Chondrocyte (in vitro differentiated cells): ENCODE data around the gene COL19A1. TPM values are rescaled to one million over a fixed set of nuclear protein-coding genes. Genes with fewer than 3 reads are reported as not detected.
A peak's percentile ranks its signal among the peaks of the same experiment; 100 is the strongest.

ENCODE experiments used
- DNase-seq: peaks from one replicate; pipeline ENCODE4 v3.0.0; 2021; ENCODE audit warnings: mixed read lengths, low spot score
- H3K27ac Mint-ChIP-seq: one replicate; pipeline ENCODE4 v1.8.0; 2021; ENCODE audit warnings: mild to moderate bottlenecking, moderate library complexity, mixed read lengths; ENCODE audit not compliant: unreplicated experiment
- H3K27me3 Mint-ChIP-seq: 2 replicates; pipeline ENCODE4 v1.8.0; 2021; ENCODE audit warnings: low read depth, mixed read lengths
- H3K36me3 Mint-ChIP-seq: 2 replicates; pipeline ENCODE4 v1.8.0; 2021; ENCODE audit warnings: low read depth, mixed read lengths
- H3K4me1 Mint-ChIP-seq: 2 replicates; pipeline ENCODE4 v1.8.0; 2021; ENCODE audit warnings: low read depth, mild to moderate bottlenecking, mixed read lengths
- H3K4me3 Mint-ChIP-seq: one replicate; pipeline ENCODE4 v1.8.0; 2021; ENCODE audit warnings: mild to moderate bottlenecking, moderate library complexity, mixed read lengths; ENCODE audit not compliant: unreplicated experiment
- H3K9me3 Mint-ChIP-seq: 2 replicates; pipeline ENCODE4 v1.8.0; 2021; ENCODE audit warnings: low read depth, mixed read lengths
- total RNA-seq: library from RNA; stranded (reverse); gene quantifications from 3 replicates; pipeline ENCODE4 v1.2.1, GENCODE V29; 2021
- TF ChIP-seq, protein P1 (sequence below): fragments of 200-600 bp; sonication (generic); IDR thresholded peaks from 2 replicates; pipeline ENCODE4 v1.5.0; 2021; ENCODE audit warnings: antibody characterized with exemption, mild to moderate bottlenecking, moderate library complexity

COL19A1 gene
- total RNA-seq, 1 donor from 2014 or later: 2.0 TPM

DNA sequence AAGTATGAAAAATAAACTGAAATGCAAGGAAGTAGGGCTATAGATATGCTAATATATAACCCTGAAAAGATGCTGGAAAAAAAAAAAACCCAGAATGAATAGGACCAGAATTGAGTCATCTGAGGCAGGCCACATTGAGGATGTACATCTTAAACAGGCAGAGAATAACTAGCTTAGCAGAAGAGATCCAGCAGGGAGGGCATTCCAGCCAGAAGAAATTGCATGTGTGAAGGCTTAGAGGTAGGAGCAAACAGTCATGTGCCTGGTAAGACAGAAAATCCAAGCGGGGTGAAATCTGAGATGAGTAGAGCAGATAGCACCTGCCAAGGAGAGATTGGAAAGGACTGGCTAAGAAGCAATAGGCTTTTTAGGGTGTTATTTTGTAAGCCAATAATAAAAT, 2.6 kb downstream of the COL19A1 start:
- H3K4me3 Mint-ChIP-seq: no peak overlapping the region
- H3K27me3 Mint-ChIP-seq: no peaks in the 10 kb centered on the region
- no peak for DNase-seq
- H3K27ac Mint-ChIP-seq: no peak overlapping the region
- H3K4me1 Mint-ChIP-seq: peaks cover 60% of the 10 kb centered on the region
- no peaks in the 10 kb centered on the region for H3K36me3 Mint-ChIP-seq
- TF ChIP-seq, protein P1, sequence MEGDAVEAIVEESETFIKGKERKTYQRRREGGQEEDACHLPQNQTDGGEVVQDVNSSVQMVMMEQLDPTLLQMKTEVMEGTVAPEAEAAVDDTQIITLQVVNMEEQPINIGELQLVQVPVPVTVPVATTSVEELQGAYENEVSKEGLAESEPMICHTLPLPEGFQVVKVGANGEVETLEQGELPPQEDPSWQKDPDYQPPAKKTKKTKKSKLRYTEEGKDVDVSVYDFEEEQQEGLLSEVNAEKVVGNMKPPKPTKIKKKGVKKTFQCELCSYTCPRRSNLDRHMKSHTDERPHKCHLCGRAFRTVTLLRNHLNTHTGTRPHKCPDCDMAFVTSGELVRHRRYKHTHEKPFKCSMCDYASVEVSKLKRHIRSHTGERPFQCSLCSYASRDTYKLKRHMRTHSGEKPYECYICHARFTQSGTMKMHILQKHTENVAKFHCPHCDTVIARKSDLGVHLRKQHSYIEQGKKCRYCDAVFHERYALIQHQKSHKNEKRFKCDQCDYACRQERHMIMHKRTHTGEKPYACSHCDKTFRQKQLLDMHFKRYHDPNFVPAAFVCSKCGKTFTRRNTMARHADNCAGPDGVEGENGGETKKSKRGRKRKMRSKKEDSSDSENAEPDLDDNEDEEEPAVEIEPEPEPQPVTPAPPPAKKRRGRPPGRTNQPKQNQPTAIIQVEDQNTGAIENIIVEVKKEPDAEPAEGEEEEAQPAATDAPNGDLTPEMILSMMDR: no peak
- no peaks in the 10 kb centered on the region for H3K9me3 Mint-ChIP-seq

DNA sequence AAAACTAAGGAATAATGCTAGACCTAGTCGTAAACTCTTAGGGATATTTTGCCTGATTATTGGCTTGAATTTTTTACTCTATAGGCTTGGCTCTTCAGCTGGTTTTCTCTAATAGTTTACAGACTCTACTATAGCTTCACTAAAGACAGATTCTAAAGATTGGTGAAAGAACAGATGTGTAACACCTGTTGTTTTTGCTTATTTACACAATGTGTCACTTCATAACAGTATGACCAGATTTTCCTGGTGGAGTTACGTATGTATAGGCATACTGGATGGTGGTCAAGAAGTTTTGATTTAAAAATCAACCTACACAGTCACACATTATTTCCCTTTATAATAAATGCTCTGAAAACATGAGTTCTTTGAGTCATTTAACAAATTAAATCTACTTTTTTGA, 4.8 kb downstream of the COL19A1 start:
- H3K4me3 Mint-ChIP-seq: no peak overlapping the region
- H3K4me1 Mint-ChIP-seq: peaks cover 48% of the 10 kb centered on the region
- no peak overlapping the region for H3K27ac Mint-ChIP-seq
- DNase-seq: no peak
- H3K36me3 Mint-ChIP-seq: no peaks in the 10 kb centered on the region
- no peaks in the 10 kb centered on the region for H3K9me3 Mint-ChIP-seq
- H3K27me3 Mint-ChIP-seq: no peaks in the 10 kb centered on the region
- TF ChIP-seq, protein P1: no peak

DNA sequence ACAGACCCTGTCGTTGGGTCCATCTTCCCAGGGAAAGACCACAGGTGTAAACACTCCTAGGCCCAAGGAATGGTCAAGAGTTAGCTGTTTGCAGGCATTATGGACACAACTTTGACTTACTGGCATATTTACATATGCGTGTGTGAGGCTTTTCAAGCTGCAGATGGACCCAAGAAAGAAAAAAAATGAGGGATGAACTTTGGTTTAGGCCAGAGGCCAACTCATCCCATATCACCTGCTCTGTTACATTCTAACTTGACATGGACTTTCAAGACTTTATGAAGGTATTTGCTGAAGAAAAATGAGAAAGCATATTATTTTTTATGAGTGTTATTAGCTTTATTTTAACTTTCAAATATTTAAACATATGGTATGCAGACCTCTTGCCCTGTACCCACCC, 6.9 kb downstream of the COL19A1 start:
- Mint-ChIP-seq H3K27me3 (no peaks in the 10 kb centered on the region), H3K4me1 (peaks cover 30% of the 10 kb centered on the region), H3K4me3 (no peak overlapping the region), H3K36me3 (no peaks in the 10 kb centered on the region), H3K9me3 (no peaks in the 10 kb centered on the region), H3K27ac (peak overlapping the region; percentile 77)
- DNase-seq: no peak
- TF ChIP-seq, protein P1: no peak

DNA sequence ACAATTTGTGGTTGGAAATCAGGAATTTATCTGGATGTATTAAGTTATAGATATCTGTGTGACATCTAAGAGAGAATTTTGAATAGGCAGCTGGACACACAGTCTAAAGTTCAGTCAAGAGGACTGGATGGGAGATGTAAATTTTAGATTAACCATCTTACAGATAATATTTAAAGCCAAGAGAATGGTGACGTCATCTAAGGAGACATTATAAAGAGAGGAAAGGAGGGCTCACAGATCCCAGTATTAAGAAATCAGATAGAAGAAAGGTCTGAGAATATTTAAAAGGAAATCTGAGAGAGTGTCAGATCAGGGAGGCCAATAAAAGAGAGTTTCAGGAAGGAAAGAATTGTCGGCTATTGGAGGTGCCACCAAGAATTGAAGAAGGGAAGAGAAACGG, 9.4 kb downstream of the COL19A1 start:
- Mint-ChIP-seq H3K4me3 (no peak overlapping the region), H3K36me3 (no peaks in the 10 kb centered on the region), H3K4me1 (peaks cover 15% of the 10 kb centered on the region), H3K27me3 (no peaks in the 10 kb centered on the region), H3K9me3 (no peaks in the 10 kb centered on the region), H3K27ac (no peak overlapping the region)
- TF ChIP-seq, protein P1: no peak
- DNase-seq: no peak

DNA sequence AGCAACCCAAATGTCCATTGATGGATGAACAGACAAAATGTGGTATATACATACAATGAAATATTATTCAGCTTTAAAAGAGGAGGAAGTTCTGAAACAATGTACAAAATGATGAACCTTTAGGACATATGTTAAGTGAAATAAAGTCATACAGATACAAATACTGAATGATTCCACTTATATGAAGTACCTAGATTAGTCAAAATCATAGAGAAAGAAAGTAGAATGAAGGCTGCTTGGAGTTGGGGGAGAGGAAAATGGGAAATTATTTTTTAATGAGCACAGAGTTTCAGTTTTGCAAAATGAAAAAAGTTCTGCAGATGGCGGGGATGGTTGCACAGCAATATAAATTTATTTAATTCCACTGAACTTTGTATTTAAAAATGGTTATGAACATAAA, 12.4 kb downstream of the COL19A1 start:
- DNase-seq: no peak
- TF ChIP-seq, protein P1: no peak
- H3K27ac Mint-ChIP-seq: no peak overlapping the region
- H3K4me1 Mint-ChIP-seq: peaks cover 5% of the 10 kb centered on the region
- H3K9me3 Mint-ChIP-seq: no peaks in the 10 kb centered on the region
- H3K27me3 Mint-ChIP-seq: no peaks in the 10 kb centered on the region
- no peak overlapping the region for H3K4me3 Mint-ChIP-seq
- no peaks in the 10 kb centered on the region for H3K36me3 Mint-ChIP-seq
